Measurements from ENCODE around the gene TMEM44. TPM values are rescaled to one million over a fixed set of nuclear protein-coding genes. Genes with fewer than 3 reads are reported as not detected.
A peak's percentile ranks its signal among the peaks of the same experiment; 100 is the strongest.

The TMEM44 gene
- total and polyA plus RNA-seq, 2 donors (not counting 3 experiments of a cell fraction or from before 2014, with no cell fraction given), result 93.8 to 125 TPM

GRCh38 chr3:194585880-194586281 lies 47.3 kb downstream of the TMEM44 start:
- H3K27me3 ChIP-seq (ENCODE audit: control insufficient read depth in 2 of 2, insufficient read depth in 2 of 2, low read length in 2 of 2), result no peaks in the 10 kb centered on the region
- no peak overlapping the region for H3K4me3 ChIP-seq (replicated peaks in 1 of 3; ENCODE audit: insufficient read depth in 1 of 3, low read depth in 1 of 3, low read length in 3 of 3)
- ChIA-PET POLR2A (no interaction called here), CTCF (interaction anchor here (0.6 to 5.1 kb wide), 4 partner anchors 8 to 252 kb away, joined by 3 to 37 read pairs (median 18); no protein-coding TSS in a partner anchor)
- H3K9ac ChIP-seq (replicated peaks; ENCODE audit: extremely low read depth, insufficient read depth, low read length), result no peak overlapping the region
- DNase-seq (ENCODE audit: low read depth, low spot score) (no peak), FAIRE-seq (no peak)
- TF ChIP-seq POLR2A (IDR thresholded peaks at IDR 0.05; ENCODE audit: low read depth, low read length) (no peak), MAX (IDR thresholded peaks at IDR 0.05; ENCODE audit: insufficient read depth, insufficient read length) (no peak), JUN (IDR thresholded peaks at IDR 0.05; ENCODE audit: borderline replicate concordance, insufficient read depth, insufficient read length, low read depth) (no peak)
- peak overlapping the region; percentile 81 for H3K27ac ChIP-seq (ENCODE audit: insufficient read depth, low read depth, low read length)
- no peaks in the 10 kb centered on the region for H4K20me1 ChIP-seq (replicated peaks; ENCODE audit: control insufficient read depth, extremely low read depth, insufficient read depth, low read length)
- H3K79me2 ChIP-seq (ENCODE audit: control insufficient read depth, insufficient read depth, low read length), result peaks cover 13% of the 10 kb centered on the region
- no peaks in the 10 kb centered on the region for H3K9me1 ChIP-seq (replicated peaks; ENCODE audit: control insufficient read depth, extremely low read depth, insufficient read depth, low read length)
- dilution Hi-C loops (cut with MboI; ENCODE audit: extremely low pct_ligation_motif_present, low sequenced_read_pairs), result no loop called here
- no peak overlapping the region for H2AFZ ChIP-seq (ENCODE audit: low read depth, low read length)
- no peaks in the 10 kb centered on the region for H3K9me3 ChIP-seq (replicated peaks; ENCODE audit: control insufficient read depth, insufficient read depth, low read length)
- H3K4me2 ChIP-seq (ENCODE audit: insufficient read depth, low read length), result no peak overlapping the region
- no TSS peak for BruUV-seq (replicated peaks)
- peaks cover 40% of the 10 kb centered on the region for H3K4me1 ChIP-seq (ENCODE audit: control insufficient read depth, extremely low read depth, insufficient read depth, low read length)
- H3K36me3 ChIP-seq (ENCODE audit: control insufficient read depth in 2 of 2, extremely low read depth in 1 of 2, insufficient read depth in 2 of 2, low read length in 2 of 2), result peaks cover 0 to 17% of the 10 kb centered on the region in 2 experiments
- intact Hi-C loops (cut with micrococcal nuclease), result loop anchor here (1.0 to 2.0 kb wide), 2 partner anchors 25 to 59 kb away; no protein-coding TSS in a partner anchor

GRCh38 chr3:194584866-194585265 lies 48.4 kb downstream of the TMEM44 start:
- Histone ChIP-seq H3K79me2 (ENCODE audit: control insufficient read depth, insufficient read depth, low read length) (peaks cover 13% of the 10 kb centered on the region), H4K20me1 (replicated peaks; ENCODE audit: control insufficient read depth, extremely low read depth, insufficient read depth, low read length) (no peaks in the 10 kb centered on the region), H3K4me1 (ENCODE audit: control insufficient read depth, extremely low read depth, insufficient read depth, low read length) (peaks cover 40% of the 10 kb centered on the region), H3K36me3 (ENCODE audit: control insufficient read depth in 2 of 2, extremely low read depth in 1 of 2, insufficient read depth in 2 of 2, low read length in 2 of 2) (peaks cover 0 to 12% of the 10 kb centered on the region in 2 experiments), H3K9me1 (replicated peaks; ENCODE audit: control insufficient read depth, extremely low read depth, insufficient read depth, low read length) (no peaks in the 10 kb centered on the region), H3K4me2 (ENCODE audit: insufficient read depth, low read length) (peak overlapping the region; percentile 88), H3K27ac (ENCODE audit: insufficient read depth, low read depth, low read length) (peak overlapping the region; percentile 80), H3K27me3 (ENCODE audit: control insufficient read depth in 2 of 2, insufficient read depth in 2 of 2, low read length in 2 of 2) (no peaks in the 10 kb centered on the region), H3K4me3 (replicated peaks in 1 of 3; ENCODE audit: insufficient read depth in 1 of 3, low read depth in 1 of 3, low read length in 3 of 3) (peak overlapping the region in 1 of 3 experiments; percentile 61), H3K9ac (replicated peaks; ENCODE audit: extremely low read depth, insufficient read depth, low read length) (peak overlapping the region; percentile 90), H2AFZ (ENCODE audit: low read depth, low read length) (no peak overlapping the region), H3K9me3 (replicated peaks; ENCODE audit: control insufficient read depth, insufficient read depth, low read length) (no peaks in the 10 kb centered on the region)
- dilution Hi-C loops (cut with MboI; ENCODE audit: extremely low pct_ligation_motif_present, low sequenced_read_pairs) (no loop called here), intact Hi-C loops (cut with micrococcal nuclease) (loop anchor here (1.0 kb wide), 1 partner anchor 58 kb away; no protein-coding TSS in a partner anchor)
- no peak for TF ChIP-seq MYC (IDR thresholded peaks at IDR 0.05; ENCODE audit: low read depth, low read length)
- peak; percentile 85 for TF ChIP-seq FOS (IDR thresholded peaks at IDR 0.05; ENCODE audit: borderline replicate concordance, insufficient read depth, low read length)
- peak; percentile 51 for TF ChIP-seq GATA2 (IDR thresholded peaks at IDR 0.05; ENCODE audit: insufficient read depth, insufficient read length, low read depth, low read length)
- peak; percentile 63 for TF ChIP-seq JUN (IDR thresholded peaks at IDR 0.05; ENCODE audit: borderline replicate concordance, insufficient read depth, insufficient read length, low read depth)
- peak; percentile 64 for TF ChIP-seq POLR2AphosphoS5 (IDR thresholded peaks at IDR 0.05; ENCODE audit: insufficient read depth, low read depth, low read length)
- TF ChIP-seq POLR2A (IDR thresholded peaks at IDR 0.05; ENCODE audit: low read depth, low read length), result no peak
- FAIRE-seq, result peak; percentile 88
- DNase-seq (ENCODE audit: low read depth, low spot score), result peak; percentile 92
- CTCF ChIA-PET, result interaction anchor here (1.0 to 2.8 kb wide), 5 partner anchors 9 to 113 kb away, joined by 3 to 30 read pairs (median 5); no protein-coding TSS in a partner anchor
- no TSS peak for BruUV-seq (replicated peaks)
- POLR2A ChIA-PET, result interaction anchor here (1.2 kb wide), 1 partner anchor 111 kb away, joined by 3 read pairs; no protein-coding TSS in a partner anchor
